ENCODE data around the gene SLC35A1.

SLC35A1 gene

GRCh38 chr6:87465051-87465450 is 7.7 kb upstream of the SLC35A1 start:
- no peak overlapping the region for H3K9ac ChIP-seq (ENCODE audit: low read length)
- H4K20me1 ChIP-seq (ENCODE audit: low read depth, low read length), result no peaks in the 10 kb centered on the region
- H2AFZ ChIP-seq (ENCODE audit: low read depth, low read length, severe bottlenecking), result no peak overlapping the region
- no peaks in the 10 kb centered on the region for H3K36me3 ChIP-seq (ENCODE audit: low read length)
- H3K4me3 ChIP-seq (ENCODE audit: insufficient read depth, low read length, poor library complexity, severe bottlenecking), result no peak overlapping the region
- H3K27me3 ChIP-seq (ENCODE audit: low read length), result no peaks in the 10 kb centered on the region
- no peak overlapping the region for H3K27ac ChIP-seq (ENCODE audit: low read depth, low read length)
- no peaks in the 10 kb centered on the region for H3K79me2 ChIP-seq (ENCODE audit: insufficient read depth, low read length)
- no peaks in the 10 kb centered on the region for H3K9me3 ChIP-seq (ENCODE audit: insufficient read depth, low read length)
- H3K4me2 ChIP-seq (ENCODE audit: low read depth, low read length, poor library complexity, severe bottlenecking), result no peak overlapping the region
- no peak for TF ChIP-seq CTCF (IDR thresholded peaks at IDR 0.05; ENCODE audit: insufficient read depth, low read length, poor library complexity, severe bottlenecking)
- TF ChIP-seq EZH2phosphoT487 (conservative IDR thresholded peaks at IDR 0.05; ENCODE audit: low read length), result no peak
- H3K9me2 ChIP-seq (replicated peaks; ENCODE audit: insufficient read depth, low read length), result no peaks in the 10 kb centered on the region
- no peaks in the 10 kb centered on the region for H3F3A ChIP-seq (ENCODE audit: insufficient read depth)

DNA sequence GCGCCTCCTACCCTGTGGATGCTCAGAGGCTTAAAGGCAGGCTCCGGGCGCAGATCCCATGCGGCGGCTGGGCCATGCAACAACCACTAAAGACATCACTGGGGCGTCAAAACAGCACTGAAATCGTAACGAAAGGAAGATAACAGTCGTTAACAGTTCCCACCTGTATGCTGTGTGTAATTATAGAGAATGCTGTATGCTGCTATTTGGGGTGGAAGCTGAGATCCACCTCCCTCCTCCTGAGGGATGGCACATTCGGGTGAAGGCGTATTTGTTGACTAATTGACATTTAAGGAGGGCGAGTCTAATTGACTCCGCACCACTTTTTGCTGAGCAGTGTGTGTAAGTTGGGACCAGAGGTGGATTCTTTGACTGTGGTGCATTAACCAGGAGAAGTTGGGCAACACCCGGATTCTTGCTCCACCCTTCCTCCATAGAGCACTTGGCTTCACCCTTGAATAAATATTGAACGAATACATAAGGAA is 687 bp downstream of the SLC35A1 start:
- Histone ChIP-seq H3K4me3 (ENCODE audit: insufficient read depth, low read length, poor library complexity, severe bottlenecking) (peak overlapping the region; percentile 97), H3K79me2 (ENCODE audit: insufficient read depth, low read length) (peaks cover 6% of the 10 kb centered on the region; the same call in 1 of the 2 replicates), H3K9ac (ENCODE audit: low read length) (peak overlapping the region; percentile 88), H3F3A (ENCODE audit: insufficient read depth) (peaks cover 6% of the 10 kb centered on the region; the same call in 1 of the 2 replicates), H3K4me2 (ENCODE audit: low read depth, low read length, poor library complexity, severe bottlenecking) (peak overlapping the region; percentile 78), H3K9me2 (replicated peaks; ENCODE audit: insufficient read depth, low read length) (no peaks in the 10 kb centered on the region), H4K20me1 (ENCODE audit: low read depth, low read length) (no peaks in the 10 kb centered on the region), H3K27me3 (ENCODE audit: low read length) (no peaks in the 10 kb centered on the region), H3K36me3 (ENCODE audit: low read length) (no peaks in the 10 kb centered on the region), H3K9me3 (ENCODE audit: insufficient read depth, low read length) (no peaks in the 10 kb centered on the region), H3K27ac (ENCODE audit: low read depth, low read length) (no peak overlapping the region), H2AFZ (ENCODE audit: low read depth, low read length, severe bottlenecking) (peak overlapping the region; percentile 99)
- TF ChIP-seq CTCF (IDR thresholded peaks at IDR 0.05; ENCODE audit: insufficient read depth, low read length, poor library complexity, severe bottlenecking), result no peak
- no peak for TF ChIP-seq EZH2phosphoT487 (conservative IDR thresholded peaks at IDR 0.05; ENCODE audit: low read length)

DNA sequence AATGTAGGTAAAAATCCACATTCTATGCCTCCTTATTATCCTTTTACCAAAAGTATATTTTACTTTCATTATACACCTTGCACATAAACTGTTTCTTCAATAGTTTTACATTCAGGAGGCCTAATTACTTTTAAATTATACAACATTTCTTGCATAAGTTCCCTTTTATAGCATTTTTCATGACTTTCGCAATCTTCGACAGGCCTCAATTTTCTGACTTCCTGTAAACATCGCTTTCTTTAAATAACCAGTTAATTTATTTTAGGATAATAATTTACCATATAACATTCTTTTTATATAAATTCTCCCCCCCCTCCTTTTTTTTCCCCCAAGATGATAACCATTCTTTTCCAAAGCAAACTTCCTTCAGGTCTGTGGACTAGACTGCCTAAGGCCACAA is 9.2 kb downstream of the SLC35A1 start:
- Histone ChIP-seq H3K36me3 (ENCODE audit: low read length) (no peaks in the 10 kb centered on the region), H3K27me3 (ENCODE audit: low read length) (no peaks in the 10 kb centered on the region), H4K20me1 (ENCODE audit: low read depth, low read length) (no peaks in the 10 kb centered on the region), H3K79me2 (ENCODE audit: insufficient read depth, low read length) (no peaks in the 10 kb centered on the region), H3K9ac (ENCODE audit: low read length) (no peak overlapping the region), H3K4me3 (ENCODE audit: insufficient read depth, low read length, poor library complexity, severe bottlenecking) (no peak overlapping the region), H3K9me3 (ENCODE audit: insufficient read depth, low read length) (no peaks in the 10 kb centered on the region), H3K27ac (ENCODE audit: low read depth, low read length) (no peak overlapping the region), H2AFZ (ENCODE audit: low read depth, low read length, severe bottlenecking) (no peak overlapping the region), H3K9me2 (replicated peaks; ENCODE audit: insufficient read depth, low read length) (no peaks in the 10 kb centered on the region), H3F3A (ENCODE audit: insufficient read depth) (no peaks in the 10 kb centered on the region), H3K4me2 (ENCODE audit: low read depth, low read length, poor library complexity, severe bottlenecking) (no peak overlapping the region)
- TF ChIP-seq EZH2phosphoT487 (conservative IDR thresholded peaks at IDR 0.05; ENCODE audit: low read length), result no peak

- H3K79me2 ChIP-seq (ENCODE audit: insufficient read depth, low read length), result no peaks in the 10 kb centered on the region
- no peaks in the 10 kb centered on the region for H3F3A ChIP-seq (ENCODE audit: insufficient read depth)
- H3K27ac ChIP-seq (ENCODE audit: low read depth, low read length), result no peak overlapping the region
- H3K9me3 ChIP-seq (ENCODE audit: insufficient read depth, low read length), result no peaks in the 10 kb centered on the region
- no peak overlapping the region for H2AFZ ChIP-seq (ENCODE audit: low read depth, low read length, severe bottlenecking)
- H3K36me3 ChIP-seq (ENCODE audit: low read length), result no peaks in the 10 kb centered on the region
- TF ChIP-seq CTCF (IDR thresholded peaks at IDR 0.05; ENCODE audit: insufficient read depth, low read length, poor library complexity, severe bottlenecking), result no peak
- TF ChIP-seq EZH2phosphoT487 (conservative IDR thresholded peaks at IDR 0.05; ENCODE audit: low read length), result no peak
- H4K20me1 ChIP-seq (ENCODE audit: low read depth, low read length), result no peaks in the 10 kb centered on the region
- H3K4me3 ChIP-seq (ENCODE audit: insufficient read depth, low read length, poor library complexity, severe bottlenecking), result no peak overlapping the region
- H3K9ac ChIP-seq (ENCODE audit: low read length), result no peak overlapping the region
- H3K27me3 ChIP-seq (ENCODE audit: low read length), result no peaks in the 10 kb centered on the region
- no peak overlapping the region for H3K4me2 ChIP-seq (ENCODE audit: low read depth, low read length, poor library complexity, severe bottlenecking)
- H3K9me2 ChIP-seq (replicated peaks; ENCODE audit: insufficient read depth, low read length), result no peaks in the 10 kb centered on the region
Observed at GRCh38 chr6:87482366-87482765, 9.6 kb downstream of the SLC35A1 start.
